ENCODE results near the gene CFAP299.

GRCh38 chr4:80963051-80963450, 627.5 kb downstream of the CFAP299 start:
- TF ChIP-seq EP300 (IDR thresholded peaks at IDR 0.05; ENCODE audit: borderline replicate concordance) (no peak), TAF1 (IDR thresholded peaks at IDR 0.05; ENCODE audit: low read depth) (no peak), TEAD4 (IDR thresholded peaks at IDR 0.05) (no peak), CREB1 (IDR thresholded peaks at IDR 0.05; ENCODE audit: low read depth) (no peak), MAX (IDR thresholded peaks at IDR 0.05) (no peak), EGR1 (IDR thresholded peaks at IDR 0.05) (no peak), CEBPB (IDR thresholded peaks at IDR 0.05) (no peak), FOXM1 (IDR thresholded peaks at IDR 0.05; ENCODE audit: borderline replicate concordance, low read depth) (no peak), TCF12 (IDR thresholded peaks at IDR 0.05; ENCODE audit: low read depth) (no peak)
- TF ChIP-seq, protein P1, sequence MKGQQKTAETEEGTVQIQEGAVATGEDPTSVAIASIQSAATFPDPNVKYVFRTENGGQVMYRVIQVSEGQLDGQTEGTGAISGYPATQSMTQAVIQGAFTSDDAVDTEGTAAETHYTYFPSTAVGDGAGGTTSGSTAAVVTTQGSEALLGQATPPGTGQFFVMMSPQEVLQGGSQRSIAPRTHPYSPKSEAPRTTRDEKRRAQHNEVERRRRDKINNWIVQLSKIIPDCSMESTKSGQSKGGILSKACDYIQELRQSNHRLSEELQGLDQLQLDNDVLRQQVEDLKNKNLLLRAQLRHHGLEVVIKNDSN (IDR thresholded peaks at IDR 0.05) = no peak

All from Ishikawa (cell line).